WTC11 (cell line): ENCODE measurements around the gene TRNAU1AP. TPM values are rescaled to one million over a fixed set of nuclear protein-coding genes. Genes with fewer than 3 reads are reported as not detected.

Experiments used
- ATAC-seq: fragments of 200-7000 bp; cut with Tn5 transposase; 2 replicates; pipeline ENCODE4 v1.10.0; 2021; ENCODE audit warnings: mild to moderate bottlenecking, moderate library complexity
- CTCF ChIA-PET: fragments of 300-600 bp; sonication (Branson Sonifier 250); formaldehyde crosslinking; loops from one replicate; lab custom pipeline; 2021; ENCODE audit warnings: antibody characterized with exemption; lab: Charles Lee
- POLR2A ChIA-PET: fragments of 350-600 bp; sonication (Branson Sonifier 250); formaldehyde crosslinking; loops from one replicate; lab custom pipeline; 2021; ENCODE audit warnings: antibody characterized with exemption; lab: Charles Lee
- DNase-seq: peaks from one replicate; pipeline ENCODE4 v3.0.0; 2021; ENCODE audit warnings: low spot score
- H3K27ac Mint-ChIP-seq: 2 replicates; pipeline ENCODE4 v1.8.0; 2021; ENCODE audit warnings: mixed read lengths
- H3K27me3 Mint-ChIP-seq: 2 replicates; pipeline ENCODE4 v1.8.0; 2021; ENCODE audit warnings: low read depth, mild to moderate bottlenecking, moderate library complexity, mixed read lengths
- H3K36me3 Mint-ChIP-seq: 2 replicates; pipeline ENCODE4 v1.8.0; 2021; ENCODE audit warnings: mixed read lengths
- H3K4me1 Mint-ChIP-seq: 2 replicates; pipeline ENCODE4 v1.8.0; 2022; ENCODE audit warnings: mixed read lengths
- H3K4me3 Mint-ChIP-seq: 2 replicates; pipeline ENCODE4 v1.8.0; 2021; ENCODE audit warnings: mild to moderate bottlenecking, moderate library complexity, mixed read lengths
- H3K9me3 Mint-ChIP-seq: 2 replicates; pipeline ENCODE4 v1.8.0; 2021; ENCODE audit warnings: mixed read lengths
- AFF4 ChIP-seq: sonication (generic); formaldehyde crosslinking; IDR thresholded peaks from 2 replicates; pipeline ENCODE4 v1.8.1; 2023; ENCODE audit warnings: mild to moderate bottlenecking, missing genetic modification reagents, borderline replicate concordance
- ELF4 ChIP-seq: sonication (generic); formaldehyde crosslinking; IDR thresholded peaks from 2 replicates; pipeline ENCODE4 v1.8.1; 2022; ENCODE audit warnings: low read depth, mild to moderate bottlenecking, moderate library complexity, missing genetic modification reagents
- FOXJ3 ChIP-seq: sonication (generic); formaldehyde crosslinking; IDR thresholded peaks from 2 replicates; pipeline ENCODE4 v1.9.0; 2021; ENCODE audit warnings: missing genetic modification reagents, mild to moderate bottlenecking, borderline replicate concordance
- GRHL2 ChIP-seq: fragments of 250-450 bp; sonication (Bioruptor Pico); IDR thresholded peaks from 2 replicates; pipeline ENCODE4 v1.8.0; 2022; ENCODE audit warnings: mild to moderate bottlenecking, moderate library complexity; ENCODE audit not compliant: insufficient replicate concordance, severe bottlenecking
- KAT7 ChIP-seq: sonication (generic); formaldehyde crosslinking; IDR thresholded peaks from 2 replicates; pipeline ENCODE4 v1.8.1; 2023; ENCODE audit warnings: missing genetic modification reagents, mild to moderate bottlenecking, borderline replicate concordance
- NFATC4 ChIP-seq: fragments of 250-450 bp; sonication (Bioruptor Pico); IDR thresholded peaks from 2 replicates; pipeline ENCODE4 v1.9.0; 2021; ENCODE audit warnings: mild to moderate bottlenecking
- NR2C2 ChIP-seq: sonication (generic); formaldehyde crosslinking; IDR thresholded peaks from 2 replicates; pipeline ENCODE4 v1.8.0; 2022; ENCODE audit warnings: mild to moderate bottlenecking, missing genetic modification reagents
- OVOL2 ChIP-seq: fragments of 250-450 bp; sonication (Bioruptor Pico); IDR thresholded peaks from 2 replicates; pipeline ENCODE4 v1.9.0; 2021; ENCODE audit warnings: mild to moderate bottlenecking, borderline replicate concordance
- SOX15 ChIP-seq: fragments of 250-450 bp; sonication (Bioruptor Pico); IDR thresholded peaks from 2 replicates; pipeline ENCODE4 v1.9.0; 2021; ENCODE audit warnings: mild to moderate bottlenecking
- TCF7 ChIP-seq: sonication (generic); formaldehyde crosslinking; IDR thresholded peaks from 2 replicates; pipeline ENCODE4 v1.8.0; 2022; ENCODE audit warnings: mild to moderate bottlenecking, low read depth, missing genetic modification reagents, moderate library complexity
- ZBTB21 ChIP-seq: sonication (generic); formaldehyde crosslinking; IDR thresholded peaks from 2 replicates; pipeline ENCODE4 v1.8.1; 2023; ENCODE audit warnings: mild to moderate bottlenecking, missing genetic modification reagents, borderline replicate concordance
- ZNF121 ChIP-seq: sonication (generic); formaldehyde crosslinking; IDR thresholded peaks from 2 replicates; pipeline ENCODE4 v1.8.0; 2023; ENCODE audit warnings: missing genetic modification reagents
- ZNF416 ChIP-seq: fragments of 250-450 bp; sonication (Bioruptor Pico); IDR thresholded peaks from 2 replicates; pipeline ENCODE4 v1.9.0; 2021; ENCODE audit warnings: mild to moderate bottlenecking, inconsistent platforms
- total RNA-seq: library from RNA; stranded (reverse); gene quantifications from 3 replicates; pipeline ENCODE4 v1.2.3, GENCODE V29; 2021
- TF ChIP-seq, protein P1 (sequence below): sonication (generic); formaldehyde crosslinking; IDR thresholded peaks from 2 replicates; pipeline ENCODE4 v1.8.1; 2022; ENCODE audit warnings: low read depth, missing genetic modification reagents, borderline replicate concordance
- TF ChIP-seq, protein P2 (sequence below): fragments of 250-450 bp; sonication (Bioruptor Pico); IDR thresholded peaks from 2 replicates; pipeline ENCODE4 v1.9.0; 2021; ENCODE audit warnings: moderate library complexity, mild to moderate bottlenecking, inconsistent platforms, borderline replicate concordance
- TF ChIP-seq, protein P3 (sequence below): fragments of 250-450 bp; sonication (Bioruptor Pico); IDR thresholded peaks from 2 replicates; pipeline ENCODE4 v1.9.0; 2021; ENCODE audit warnings: mild to moderate bottlenecking
- TF ChIP-seq, protein P4 (sequence below): sonication (generic); formaldehyde crosslinking; IDR thresholded peaks from 2 replicates; pipeline ENCODE4 v1.8.0; 2023; ENCODE audit warnings: mild to moderate bottlenecking, missing genetic modification reagents

The TRNAU1AP gene
- total RNA-seq, 1 experiment from 2014 or later: 30.4 TPM

DNA sequence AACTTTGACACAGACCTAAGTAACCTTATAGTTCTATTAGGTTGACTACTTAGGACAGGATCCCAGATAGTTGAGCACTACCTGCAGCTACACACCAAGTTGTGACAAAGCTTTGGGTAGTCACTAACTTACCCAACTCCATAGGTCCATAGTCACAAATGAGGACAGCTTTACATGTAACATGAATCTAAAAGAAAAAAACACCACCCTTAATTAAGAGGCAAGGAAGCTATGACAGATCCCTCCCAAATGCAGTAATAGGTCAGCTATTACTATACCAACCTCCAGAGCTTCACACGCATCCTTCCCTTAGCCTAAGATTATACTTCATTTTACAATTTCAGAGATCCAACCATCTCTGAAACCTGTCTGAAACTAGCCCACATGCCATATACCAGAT lies 26.5 kb downstream of the TRNAU1AP start:
- Mint-ChIP-seq H3K27me3 (no peaks in the 10 kb centered on the region), H3K27ac (peak overlapping the region; percentile 94), H3K9me3 (no peaks in the 10 kb centered on the region), H3K4me3 (peak overlapping the region; percentile 92), H3K4me1 (peaks cover 20% of the 10 kb centered on the region), H3K36me3 (peaks cover 47% of the 10 kb centered on the region)
- ChIA-PET CTCF (interaction anchor here (0.7 to 1.0 kb wide), 5 partner anchors 23 to 343 kb away, joined by 3 to 5 read pairs (median 5); partner anchors contain the start of genes ATP5IF1 and TRNAU1AP), POLR2A (interaction anchor here (0.6 to 0.7 kb wide), 4 partner anchors 14 to 164 kb away, joined by 3 to 5 read pairs (median 4); no protein-coding TSS in a partner anchor)
- ATAC-seq: no peak
- TF ChIP-seq NFATC4 (no peak), FOXJ3 (CRISPR knock-in tag) (no peak), ZNF121 (CRISPR knock-in tag) (no peak), GRHL2 (no peak), ZNF416 (CRISPR knock-in tag) (no peak), KAT7 (CRISPR knock-in tag) (no peak), TCF7 (no peak), ZBTB21 (CRISPR knock-in tag) (no peak), NR2C2 (CRISPR knock-in tag) (no peak), SOX15 (CRISPR knock-in tag) (no peak), OVOL2 (CRISPR knock-in tag) (no peak), AFF4 (no peak)
- TF ChIP-seq, protein P1, sequence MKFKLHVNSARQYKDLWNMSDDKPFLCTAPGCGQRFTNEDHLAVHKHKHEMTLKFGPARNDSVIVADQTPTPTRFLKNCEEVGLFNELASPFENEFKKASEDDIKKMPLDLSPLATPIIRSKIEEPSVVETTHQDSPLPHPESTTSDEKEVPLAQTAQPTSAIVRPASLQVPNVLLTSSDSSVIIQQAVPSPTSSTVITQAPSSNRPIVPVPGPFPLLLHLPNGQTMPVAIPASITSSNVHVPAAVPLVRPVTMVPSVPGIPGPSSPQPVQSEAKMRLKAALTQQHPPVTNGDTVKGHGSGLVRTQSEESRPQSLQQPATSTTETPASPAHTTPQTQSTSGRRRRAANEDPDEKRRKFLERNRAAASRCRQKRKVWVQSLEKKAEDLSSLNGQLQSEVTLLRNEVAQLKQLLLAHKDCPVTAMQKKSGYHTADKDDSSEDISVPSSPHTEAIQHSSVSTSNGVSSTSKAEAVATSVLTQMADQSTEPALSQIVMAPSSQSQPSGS (CRISPR knock-in tag): no peak
- TF ChIP-seq, protein P2, sequence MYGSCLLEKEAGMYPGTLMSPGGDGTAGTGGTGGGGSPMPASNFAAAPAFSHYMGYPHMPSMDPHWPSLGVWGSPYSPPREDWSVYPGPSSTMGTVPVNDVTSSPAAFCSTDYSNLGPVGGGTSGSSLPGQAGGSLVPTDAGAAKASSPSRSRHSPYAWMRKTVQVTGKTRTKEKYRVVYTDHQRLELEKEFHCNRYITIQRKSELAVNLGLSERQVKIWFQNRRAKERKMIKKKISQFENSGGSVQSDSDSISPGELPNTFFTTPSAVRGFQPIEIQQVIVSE: no peak
- TF ChIP-seq, protein P3, sequence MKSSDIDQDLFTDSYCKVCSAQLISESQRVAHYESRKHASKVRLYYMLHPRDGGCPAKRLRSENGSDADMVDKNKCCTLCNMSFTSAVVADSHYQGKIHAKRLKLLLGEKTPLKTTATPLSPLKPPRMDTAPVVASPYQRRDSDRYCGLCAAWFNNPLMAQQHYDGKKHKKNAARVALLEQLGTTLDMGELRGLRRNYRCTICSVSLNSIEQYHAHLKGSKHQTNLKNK (CRISPR knock-in tag): no peak
- no peak for DNase-seq

DNA sequence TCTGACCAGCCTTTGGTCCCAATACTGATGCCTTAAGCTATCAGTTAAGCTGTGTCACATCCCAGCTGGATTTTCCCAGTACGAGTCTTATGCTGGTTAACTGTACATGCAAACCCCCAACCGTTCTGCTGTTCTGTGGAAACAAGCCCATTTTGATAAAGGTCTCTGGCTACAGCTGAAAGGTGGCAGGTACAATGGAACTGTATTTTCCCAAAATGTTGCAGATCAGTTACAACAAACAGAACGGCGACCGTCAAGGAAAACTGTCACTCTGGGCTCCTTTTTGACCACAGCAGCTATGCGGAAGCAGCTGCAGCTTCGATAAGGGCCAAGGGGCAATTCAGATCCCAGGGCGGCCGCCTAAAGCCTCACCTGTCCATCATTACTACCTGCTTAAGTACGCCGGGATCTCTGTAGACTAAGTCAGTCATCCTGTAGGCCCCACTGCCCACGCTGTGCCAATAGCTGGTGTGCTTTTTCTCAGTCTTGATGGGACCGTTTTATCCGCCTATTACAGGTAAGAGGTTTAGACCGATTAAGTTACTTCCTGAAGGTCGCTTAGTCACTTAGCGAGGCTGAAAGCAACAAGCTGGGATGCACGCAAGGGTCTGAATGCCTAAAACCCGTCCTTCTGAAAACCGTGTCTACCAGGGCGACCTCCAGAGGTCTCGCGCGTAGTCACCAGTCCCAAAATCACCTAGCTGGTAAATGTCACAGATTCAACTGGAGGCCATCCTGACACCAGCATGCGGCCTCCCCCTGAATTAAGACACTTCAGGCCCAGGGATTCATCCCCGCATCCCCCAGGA lies 28.0 kb downstream of the TRNAU1AP start:
- no peak for ATAC-seq
- CTCF ChIA-PET: interaction anchor here (0.7 to 2.4 kb wide), 8 partner anchors 22 to 333 kb away, joined by 3 to 19 read pairs (median 4); partner anchors contain the start of genes TRNAU1AP and YTHDF2
- POLR2A ChIA-PET: interaction anchor here (0.6 to 2.6 kb wide), 30 partner anchors 9 to 601 kb away, joined by 3 to 22 read pairs (median 4); partner anchors contain the start of genes ATP5IF1, MED18, OPRD1 and PHACTR4

More for the DNA sequence above, 28.0 kb downstream of the TRNAU1AP start:
- Mint-ChIP-seq H3K9me3 (no peaks in the 10 kb centered on the region), H3K27me3 (no peaks in the 10 kb centered on the region), H3K36me3 (peaks cover 40% of the 10 kb centered on the region), H3K27ac (peak overlapping the region; percentile 83), H3K4me1 (peaks cover 20% of the 10 kb centered on the region), H3K4me3 (peak overlapping the region; percentile 92)
- no peak for TF ChIP-seq ELF4
- TF ChIP-seq, protein P4, sequence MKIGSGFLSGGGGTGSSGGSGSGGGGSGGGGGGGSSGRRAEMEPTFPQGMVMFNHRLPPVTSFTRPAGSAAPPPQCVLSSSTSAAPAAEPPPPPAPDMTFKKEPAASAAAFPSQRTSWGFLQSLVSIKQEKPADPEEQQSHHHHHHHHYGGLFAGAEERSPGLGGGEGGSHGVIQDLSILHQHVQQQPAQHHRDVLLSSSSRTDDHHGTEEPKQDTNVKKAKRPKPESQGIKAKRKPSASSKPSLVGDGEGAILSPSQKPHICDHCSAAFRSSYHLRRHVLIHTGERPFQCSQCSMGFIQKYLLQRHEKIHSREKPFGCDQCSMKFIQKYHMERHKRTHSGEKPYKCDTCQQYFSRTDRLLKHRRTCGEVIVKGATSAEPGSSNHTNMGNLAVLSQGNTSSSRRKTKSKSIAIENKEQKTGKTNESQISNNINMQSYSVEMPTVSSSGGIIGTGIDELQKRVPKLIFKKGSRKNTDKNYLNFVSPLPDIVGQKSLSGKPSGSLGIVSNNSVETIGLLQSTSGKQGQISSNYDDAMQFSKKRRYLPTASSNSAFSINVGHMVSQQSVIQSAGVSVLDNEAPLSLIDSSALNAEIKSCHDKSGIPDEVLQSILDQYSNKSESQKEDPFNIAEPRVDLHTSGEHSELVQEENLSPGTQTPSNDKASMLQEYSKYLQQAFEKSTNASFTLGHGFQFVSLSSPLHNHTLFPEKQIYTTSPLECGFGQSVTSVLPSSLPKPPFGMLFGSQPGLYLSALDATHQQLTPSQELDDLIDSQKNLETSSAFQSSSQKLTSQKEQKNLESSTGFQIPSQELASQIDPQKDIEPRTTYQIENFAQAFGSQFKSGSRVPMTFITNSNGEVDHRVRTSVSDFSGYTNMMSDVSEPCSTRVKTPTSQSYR (CRISPR knock-in tag): no peak
- peak; percentile 37 for DNase-seq
